Fibroblast of skin of left quadriceps (primary cell): ENCODE measurements around the gene HTR3D.
"Not testable (repeated sequence)": the region's sequence is repeated elsewhere in the genome, so short reads cannot be mapped to it uniquely, and the experiment has no call there.

Experiments
- DNase-seq, 2 experiments: peaks; one replicate each; pipeline ENCODE4 v3.0.0-alpha.2; 2013; ENCODE audit warnings: low read depth in 2 of 2

The HTR3D gene

GRCh38 chr3:184031187-184031792 lies at the start of gene HTR3D:
HTR3D (plus strand) TSS chr3:184031742; CDS start chr3:184031742, 0 bp downstream.
- no peak for DNase-seq

- no peak for DNase-seq
Measured at GRCh38 chr3:183981990-183982644, 49.4 kb upstream of the HTR3D start.

- DNase-seq: peak; percentile 26 to 28
Measured at GRCh38 chr3:183984127-183984740, 47.3 kb upstream of the HTR3D start.

DNA sequence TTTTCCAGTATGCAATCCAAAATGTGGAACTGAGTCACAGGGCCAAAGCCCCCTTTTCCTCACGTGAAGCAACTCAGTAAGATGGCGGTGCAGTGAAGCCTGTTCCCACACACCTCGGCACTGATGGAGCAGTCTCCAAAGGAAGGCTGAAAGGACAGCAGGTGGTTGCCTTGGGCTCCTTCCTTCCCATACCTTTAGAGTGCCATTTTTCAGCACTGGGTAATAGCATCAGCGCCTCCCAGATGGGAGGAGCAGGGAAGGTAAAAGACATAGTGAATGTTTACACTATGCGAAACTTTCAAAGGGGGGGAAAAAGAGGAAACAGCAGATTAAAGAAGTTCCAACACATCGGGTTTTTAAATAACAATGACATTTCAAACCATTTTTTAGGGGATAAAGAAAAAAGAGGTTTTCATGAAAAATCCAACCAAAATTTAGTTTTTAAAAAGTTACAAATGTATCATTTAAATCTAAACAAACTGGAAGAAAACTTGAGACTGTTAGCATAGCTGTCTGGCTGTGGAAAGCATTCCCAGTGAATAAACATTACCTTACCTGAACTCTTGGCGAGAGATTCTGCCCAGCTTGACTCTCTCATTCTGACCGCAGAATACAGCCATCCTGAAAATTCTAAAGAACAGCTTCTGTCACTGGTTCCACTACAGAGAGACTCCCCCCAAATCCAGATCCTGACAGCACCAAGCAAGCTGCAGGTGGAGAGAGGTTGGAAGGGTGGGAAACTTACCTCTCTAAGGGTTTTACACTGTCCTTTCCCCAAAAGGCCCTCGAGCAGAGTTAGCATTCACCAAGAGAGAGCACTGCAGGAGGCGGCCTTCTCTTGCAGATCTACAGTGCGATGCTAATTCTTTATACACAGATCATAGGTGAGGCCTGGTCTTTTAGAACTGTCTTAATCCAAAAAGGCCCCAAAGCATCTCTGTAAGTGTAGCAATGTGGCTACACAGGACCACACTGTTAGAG lies 46.5 kb upstream of the HTR3D start:
- DNase-seq: no peak

GRCh38 chr3:183987000-183987600 lies 44.4 kb upstream of the HTR3D start:
- DNase-seq: no peak

DNA sequence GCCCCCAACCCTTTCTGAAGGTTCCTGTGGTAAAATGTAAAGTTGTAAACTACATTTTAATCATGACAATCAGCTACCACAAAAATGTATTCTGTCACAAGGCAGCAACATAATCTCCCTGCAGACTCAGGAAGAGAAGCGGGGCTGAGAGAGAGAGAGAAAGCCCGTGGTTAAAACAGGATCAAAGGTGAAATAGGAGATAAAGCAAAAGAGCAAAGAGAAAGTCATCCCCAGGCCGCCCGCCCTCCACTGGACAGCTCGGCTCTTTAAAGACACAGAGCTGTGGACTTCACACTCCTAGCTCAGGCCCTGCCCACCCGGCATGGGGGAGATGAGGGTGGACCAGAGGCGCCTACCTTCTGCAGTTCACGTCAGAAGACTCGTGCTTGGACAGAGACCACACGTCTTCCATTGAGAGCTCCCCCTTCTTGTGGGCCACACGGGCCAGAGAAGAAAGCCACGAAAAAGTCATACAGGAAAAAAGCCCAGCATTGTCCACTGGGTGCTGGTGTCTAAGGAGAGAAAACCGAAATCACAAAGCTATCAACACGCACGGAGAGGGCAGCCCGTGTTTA lies 43.2 kb upstream of the HTR3D start:
- DNase-seq: peak; percentile 35 to 42

DNA sequence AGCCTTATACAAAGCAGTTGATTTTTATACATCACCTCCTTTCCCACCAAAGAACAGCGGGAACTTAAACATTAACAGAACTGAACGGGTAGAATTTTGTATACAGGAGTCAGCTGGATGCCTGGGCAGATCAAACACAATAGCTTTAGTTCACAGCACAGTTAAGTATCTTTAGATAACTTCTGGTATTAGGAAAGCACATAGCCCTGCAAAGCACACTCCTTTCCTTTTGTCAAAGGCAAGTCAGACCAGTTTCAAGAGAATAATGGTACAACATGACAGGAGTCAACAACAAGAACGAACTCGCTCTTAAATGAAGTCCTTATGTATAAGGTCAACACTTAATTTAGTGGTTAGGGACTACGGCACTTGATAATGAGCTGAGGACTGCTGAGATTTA lies 40.1 kb upstream of the HTR3D start:
- DNase-seq: no peak

- DNase-seq: no peak
Measured at GRCh38 chr3:184001761-184002160, 29.8 kb upstream of the HTR3D start.

GRCh38 chr3:184002469-184002868 lies 29.1 kb upstream of the HTR3D start:
- DNase-seq: no peak

- peak; percentile 76 to 78 for DNase-seq
Measured at GRCh38 chr3:184003187-184003967, 28.2 kb upstream of the HTR3D start.

DNA sequence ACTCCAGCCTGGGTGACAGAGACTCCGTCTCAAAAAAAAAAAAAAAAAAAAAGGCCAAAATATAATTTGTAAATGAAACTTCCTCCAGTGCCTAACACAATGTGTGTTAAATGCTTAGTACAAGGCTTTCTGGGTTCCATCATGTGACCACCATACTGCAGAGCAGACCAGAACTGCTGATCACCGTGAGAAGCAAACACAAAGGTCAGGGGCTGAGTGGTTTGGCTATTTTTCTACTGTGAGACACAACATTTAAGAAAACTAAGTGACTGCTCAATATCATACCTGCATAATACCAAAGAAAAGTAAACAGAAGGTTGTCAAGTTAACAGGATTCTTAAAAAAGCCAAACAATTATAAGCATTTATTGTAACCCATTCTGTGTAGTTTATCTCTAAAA lies 27.1 kb upstream of the HTR3D start:
- no peak for DNase-seq

- DNase-seq: no peak
Measured at GRCh38 chr3:184005941-184006507, 25.5 kb upstream of the HTR3D start.

DNA sequence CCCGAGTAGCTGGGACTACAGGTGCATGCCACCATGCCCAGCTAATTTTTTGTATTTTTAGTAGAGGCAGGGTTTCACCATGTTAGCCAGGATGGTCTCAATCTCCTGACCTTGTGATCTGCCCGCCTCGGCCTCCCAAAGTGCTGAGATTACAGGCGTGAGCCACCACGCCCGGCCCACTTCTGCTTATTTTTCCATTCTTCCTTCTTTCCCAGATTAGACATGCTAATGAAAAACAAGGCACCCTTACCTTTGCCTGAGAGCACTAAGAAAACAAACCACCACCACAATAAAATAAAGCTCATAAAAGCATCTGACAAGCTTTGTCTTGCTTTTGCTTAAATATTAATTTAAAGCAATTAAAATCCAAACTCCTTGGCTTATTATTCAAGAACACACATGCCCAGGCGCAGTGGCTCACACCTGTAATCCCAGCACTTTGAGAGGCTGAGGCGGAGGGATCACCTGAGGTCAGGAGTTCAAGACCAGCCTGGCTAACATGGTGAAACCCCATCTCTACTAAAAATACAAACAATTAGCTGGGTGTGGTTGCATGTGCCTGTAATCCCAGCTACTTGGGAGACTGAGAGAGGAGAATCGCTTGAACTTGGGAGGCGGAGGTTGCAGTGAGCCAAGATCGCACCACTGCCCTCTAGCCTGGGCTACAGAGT lies 24.3 kb upstream of the HTR3D start:
- not testable (repeated sequence) for DNase-seq

DNA sequence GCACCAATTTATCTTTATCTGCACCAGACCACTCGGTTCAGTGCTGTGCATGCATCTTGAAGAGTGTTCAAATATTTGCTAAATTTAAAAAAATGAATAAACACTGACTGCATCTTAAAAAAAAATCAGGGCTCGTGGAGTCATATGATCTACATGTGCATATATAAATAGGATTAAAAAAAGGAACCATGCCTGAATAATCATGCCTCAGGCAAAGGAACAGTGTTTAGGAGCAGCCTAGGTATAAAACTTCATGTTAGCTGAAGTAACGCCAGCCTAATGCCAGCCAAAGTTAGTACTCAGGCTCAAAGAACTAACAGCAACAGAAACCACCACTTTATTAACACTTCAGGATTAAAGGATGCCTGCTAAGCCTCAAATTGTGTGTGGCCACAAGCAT lies 23.4 kb upstream of the HTR3D start:
- DNase-seq: no peak

GRCh38 chr3:184011230-184011876 lies 20.2 kb upstream of the HTR3D start:
- DNase-seq: no peak

GRCh38 chr3:184011937-184012889 lies 19.3 kb upstream of the HTR3D start:
- DNase-seq: no peak

GRCh38 chr3:184015381-184016019 lies 16.0 kb upstream of the HTR3D start:
- no peak for DNase-seq
